Sigmoid colon (tissue), 4 donors: ENCODE data around the gene PHC2.

Source experiments
- CTCF ChIP-seq, 4 experiments: fragments of 450-650 bp in 3 of 4; fragments of 200-600 bp in 1 of 4; IDR thresholded peaks; one replicate each; pipeline ENCODE4 v1.5.1; 2016 to 2019; ENCODE audit warnings: antibody characterized with exemption in 4 of 4, mild to moderate bottlenecking in 3 of 4, moderate library complexity in 2 of 4
- POLR2A ChIP-seq, 2 donors: fragments of 450-650 bp; IDR thresholded peaks; one replicate each; pipeline ENCODE4 v1.6.1; 2016; ENCODE audit warnings: antibody characterized with exemption in 2 of 2, mild to moderate bottlenecking in 2 of 2, moderate library complexity in 2 of 2
- POLR2AphosphoS5 ChIP-seq, 4 donors: sonication (generic); formaldehyde crosslinking; IDR thresholded peaks; one replicate each; pipeline ENCODE4 v1.6.1; 2017; ENCODE audit warnings: antibody characterized with exemption in 4 of 4

DNA sequence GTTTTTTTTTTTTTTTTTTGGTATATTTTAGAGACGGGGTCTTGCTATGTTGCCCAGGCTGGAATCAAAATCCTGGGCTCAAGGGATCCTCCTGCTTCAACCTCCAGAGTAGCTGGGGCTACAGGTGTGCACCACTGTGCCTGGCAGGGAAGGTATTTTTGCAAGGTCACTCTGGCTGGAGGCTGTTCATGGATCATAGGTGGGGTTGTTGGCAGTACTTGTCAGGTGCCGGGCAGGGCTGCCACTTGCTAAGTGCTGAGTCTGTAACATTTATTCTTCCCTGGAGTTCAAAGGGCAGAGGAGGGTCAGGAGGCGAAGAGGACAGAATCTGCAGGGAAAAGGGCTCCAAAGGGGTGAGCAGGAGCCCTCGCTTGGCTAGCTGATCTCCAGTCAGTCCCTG, 134.1 kb downstream of the PHC2 start:
- no peak for TF ChIP-seq POLR2AphosphoS5 (IDR thresholded peaks at IDR 0.05)
- no peak for TF ChIP-seq CTCF (IDR thresholded peaks at IDR 0.05)
- no peak for TF ChIP-seq POLR2A (IDR thresholded peaks at IDR 0.05)
